LNCaP clone FGC (cell line): ENCODE results near the gene PPP2R1B.

Source experiments
- DNase-seq: peaks from one replicate; pipeline ENCODE4 v3.0.0-alpha.2; 2011; ENCODE audit warnings: low read depth
- H3K4me3 ChIP-seq: 2 replicates; pipeline ENCODE4 v1.5.1; 2011; ENCODE audit warnings: mild to moderate bottlenecking, low read depth, low read length, control low read depth
- CTCF ChIP-seq: IDR thresholded peaks from 2 replicates; pipeline ENCODE4 v1.5.1; 2012; ENCODE audit warnings: mild to moderate bottlenecking; ENCODE audit not compliant: control insufficient read depth, insufficient read depth; ENCODE audit errors: extremely low read depth

Gene PPP2R1B

DNA sequence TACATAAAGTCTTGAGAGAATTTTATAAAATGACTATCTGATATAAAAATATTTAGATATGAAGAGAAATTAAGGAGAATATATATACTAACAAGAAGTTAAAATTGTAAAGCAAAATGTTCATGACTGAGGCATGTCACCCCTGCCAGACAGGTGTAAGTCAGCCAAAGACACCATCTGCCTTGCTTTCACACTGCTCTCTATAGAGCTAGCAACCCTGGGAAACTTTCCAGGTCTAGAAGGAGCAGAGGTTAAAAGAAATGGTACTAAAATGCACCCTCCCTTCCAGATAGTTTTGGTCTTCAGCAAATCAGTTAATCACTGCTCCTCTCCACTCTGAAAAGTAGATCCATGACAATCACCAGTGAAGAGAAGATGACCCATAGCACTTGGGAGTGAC, 16.5 kb downstream of the PPP2R1B start:
- H3K4me3 ChIP-seq = no peak overlapping the region
- no peak for DNase-seq
- TF ChIP-seq CTCF = no peak

DNA sequence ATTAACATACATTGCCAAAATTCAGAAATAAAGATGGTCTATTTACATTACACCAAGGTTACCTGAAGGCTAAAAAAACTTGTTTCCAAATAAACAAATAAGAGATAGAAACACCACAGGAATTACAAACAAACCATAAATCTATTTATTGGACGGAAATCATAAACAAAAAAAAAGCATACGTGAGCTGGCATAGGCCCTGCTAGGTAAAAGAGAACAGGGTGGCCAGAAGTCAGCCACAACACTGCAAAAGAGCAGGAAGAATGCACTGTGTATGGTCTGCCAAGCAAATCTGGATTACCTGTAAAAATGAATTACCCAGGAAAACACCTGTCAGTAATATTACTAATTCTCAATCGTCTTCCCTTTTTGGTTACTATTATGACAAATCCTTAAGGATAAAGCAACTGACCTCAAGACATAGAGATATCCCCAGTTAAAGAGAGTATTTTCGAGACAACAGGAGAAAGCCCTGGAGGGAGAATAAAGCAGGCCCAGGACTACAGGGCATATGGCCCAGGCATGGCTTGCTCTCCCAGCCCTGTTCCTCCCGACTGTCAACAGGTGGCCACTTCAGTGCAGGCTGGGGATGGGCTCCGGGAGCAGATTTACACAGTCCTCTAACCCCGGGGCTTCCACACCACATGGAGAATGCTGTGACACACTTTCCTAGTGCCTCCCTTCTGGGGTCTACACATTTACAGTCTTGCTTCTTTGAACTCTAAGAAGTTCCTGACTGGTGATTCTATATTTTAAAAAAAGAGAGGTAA, 18.0 kb downstream of the PPP2R1B start:
- no peak for TF ChIP-seq CTCF

DNA sequence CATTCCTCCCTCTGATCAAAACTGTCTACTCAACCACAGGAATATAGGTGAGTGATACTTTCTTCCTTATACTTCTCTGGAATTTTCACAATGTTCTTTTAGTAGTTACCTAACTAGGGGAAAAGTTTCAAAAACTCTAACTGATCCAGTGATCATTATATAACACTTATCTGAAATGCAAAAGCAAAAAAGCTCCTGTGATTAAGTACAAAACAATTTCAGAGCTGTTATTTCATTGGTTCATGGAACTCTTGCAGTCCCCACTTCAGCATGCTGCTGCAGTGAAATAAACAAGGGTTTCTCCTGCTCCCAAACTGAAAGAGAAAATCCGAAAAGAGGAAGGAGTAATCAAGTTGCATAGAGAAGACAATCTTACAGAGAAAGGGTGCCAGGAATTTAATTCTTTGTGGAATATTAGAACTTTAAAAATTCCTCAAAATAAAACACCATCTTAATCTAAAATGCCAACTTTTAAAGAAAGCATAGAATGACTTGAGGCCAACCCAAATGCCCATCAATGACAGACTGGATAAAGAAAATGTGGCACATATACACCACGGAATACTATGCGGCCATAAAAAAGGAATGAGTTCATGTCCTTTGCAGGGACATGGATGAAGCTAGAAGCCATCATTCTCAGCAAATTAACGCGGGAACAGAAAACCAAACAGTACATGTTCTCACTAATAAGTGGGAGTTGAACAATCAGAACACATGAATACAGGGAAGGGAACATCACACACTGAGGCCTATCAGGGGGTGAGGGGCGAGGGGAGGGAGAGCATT, 20.3 kb downstream of the PPP2R1B start:
- TF ChIP-seq CTCF = no peak
- H3K4me3 ChIP-seq = no peak overlapping the region
- DNase-seq = no peak

More for the DNA sequence above, 18.0 kb downstream of the PPP2R1B start:
- peak; percentile 87 for DNase-seq
- no peak overlapping the region for H3K4me3 ChIP-seq

DNA sequence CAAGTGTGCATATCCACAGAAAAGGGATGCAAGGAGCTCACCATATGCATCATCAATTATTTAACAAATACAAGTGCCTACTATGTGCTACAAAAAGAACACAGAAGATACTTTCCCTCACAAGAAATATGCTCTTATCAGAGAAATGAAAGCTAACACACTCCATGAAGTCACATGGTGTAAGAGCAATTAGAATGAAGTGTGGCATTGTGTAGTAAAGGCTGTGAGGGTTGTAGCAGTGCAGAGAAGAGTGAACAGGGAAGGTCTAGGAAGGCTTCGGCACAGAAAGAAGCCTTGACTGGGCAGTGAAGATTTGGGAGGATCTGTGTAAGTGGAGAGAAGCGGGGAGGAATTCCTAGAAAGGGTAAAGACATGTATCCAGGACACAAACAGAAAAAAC, 22.5 kb downstream of the PPP2R1B start:
- H3K4me3 ChIP-seq = no peak overlapping the region
- no peak for TF ChIP-seq CTCF

DNA sequence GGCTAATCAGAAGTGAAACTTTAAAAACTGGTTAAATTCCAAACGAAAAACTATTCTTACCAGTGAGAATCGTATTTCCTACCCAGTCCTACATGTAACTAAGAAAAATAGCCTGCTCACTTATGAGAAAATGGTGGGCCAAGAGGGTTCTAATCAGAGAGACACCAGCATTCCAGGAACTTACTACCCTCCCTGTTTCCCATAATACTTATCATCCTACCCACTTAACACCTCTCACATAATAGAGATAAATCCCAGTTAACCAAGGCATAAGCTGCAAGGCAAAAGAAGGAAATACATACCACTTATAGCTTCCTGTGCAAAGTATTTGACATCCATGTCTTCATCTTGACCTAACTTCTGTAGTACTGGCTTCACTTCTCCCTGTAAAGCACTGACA, 24.4 kb downstream of the PPP2R1B start:
- no peak for DNase-seq
- no peak for TF ChIP-seq CTCF
- no peak overlapping the region for H3K4me3 ChIP-seq

More for the DNA sequence above, 22.5 kb downstream of the PPP2R1B start:
- no peak for DNase-seq

GRCh38 chr11:111739299-111739698, 26.9 kb downstream of the PPP2R1B start:
- no peak for DNase-seq
- H3K4me3 ChIP-seq = no peak overlapping the region
- no peak for TF ChIP-seq CTCF
